GM12878 (cell line): ENCODE data around the gene HSP90AA1. TPM values are rescaled to one million over a fixed set of nuclear protein-coding genes. Genes with fewer than 3 reads are reported as not detected.

Experiments used
- ATAC-seq: fragments of 200-7000 bp; cut with Tn5 transposase; 3 replicates; pipeline ENCODE4 v1.9.1; 2020; ENCODE audit warnings: mild to moderate bottlenecking, moderate library complexity
- BruUV-seq: library from RNA; stranded (reverse); fragments of 400-500 nt; replicated peaks from 2 replicates; lab custom pipeline; 2021; lab: Mats Ljungman, UMichigan
- CTCF ChIA-PET: fragments of 300-600 bp; sonication (Branson Sonifier 250); formaldehyde crosslinking; extraction: SDS; loops from one replicate; lab custom pipeline; 2021; ENCODE audit warnings: inconsistent platforms; lab: Yijun Ruan, JAX
- POLR2A ChIA-PET: fragments of 350-600 bp; formaldehyde crosslinking; extraction: SDS; loops from one replicate; lab custom pipeline; 2021; ENCODE audit warnings: inconsistent platforms; lab: Charles Lee
- RAD21 ChIA-PET: fragments of 300-600 bp; sonication (Branson Sonifier 250); formaldehyde crosslinking; loops from one replicate; lab custom pipeline; 2023; ENCODE audit warnings: antibody characterized with exemption; ENCODE audit not compliant: unreplicated experiment; lab: Charles Lee
- SMC1A ChIA-PET: fragments of 300-600 bp; sonication (Branson Sonifier 250); formaldehyde crosslinking; loops from one replicate; lab custom pipeline; 2023; ENCODE audit not compliant: unreplicated experiment, uncharacterized antibody; lab: Charles Lee
- DNase-seq: peaks from one replicate; pipeline ENCODE4 v3.0.0-alpha.2; 2011; ENCODE audit warnings: low read depth, low spot score
- FAIRE-seq: peaks from 3 replicates; lab custom pipeline; 2011; peaks lifted over from hg19 to GRCh38; lab: Jason Lieb, UNC
- H2AFZ ChIP-seq: 2 replicates; pipeline ENCODE4 v1.6.0; 2011; ENCODE audit warnings: low read depth, low read length, control low read depth; ENCODE audit not compliant: control insufficient read depth
- H3K27ac ChIP-seq: 2 replicates; pipeline ENCODE4 v1.5.1; 2011; ENCODE audit warnings: control low read depth; ENCODE audit not compliant: control insufficient read depth, insufficient read depth
- H3K27me3 ChIP-seq, 2 experiments: replicated peaks in 1 of 2; 2 replicates each; pipeline versions ENCODE4 v1.6.0 to v1.6.1; 2011; ENCODE audit warnings: low read length in 1 of 2; ENCODE audit not compliant: control insufficient read depth in 2 of 2, insufficient read depth in 2 of 2
- H3K36me3 ChIP-seq, 2 experiments: 2 replicates each; pipeline ENCODE4 v1.5.1; 2011; ENCODE audit warnings: low read length in 1 of 2; ENCODE audit not compliant: control insufficient read depth in 2 of 2, insufficient read depth in 2 of 2
- H3K4me1 ChIP-seq: 2 replicates; pipeline ENCODE4 v1.6.1; 2011; ENCODE audit warnings: mild to moderate bottlenecking, low read length, moderate library complexity, mixed read lengths; ENCODE audit not compliant: control insufficient read depth, insufficient read depth
- H3K4me2 ChIP-seq: 2 replicates; pipeline ENCODE4 v1.6.0; 2011; ENCODE audit warnings: control low read depth; ENCODE audit not compliant: control insufficient read depth, insufficient read depth
- H3K4me3 ChIP-seq: fragments of 200-600 bp; sonication (generic); 2 replicates; pipeline ENCODE4 v1.5.1; 2016
- H3K79me2 ChIP-seq: 2 replicates; pipeline ENCODE4 v1.6.0; 2011; ENCODE audit warnings: low read length; ENCODE audit not compliant: control insufficient read depth, insufficient read depth
- H3K9ac ChIP-seq: 2 replicates; pipeline ENCODE4 v1.8.0; 2011; ENCODE audit warnings: low read length, control low read depth, mixed read lengths; ENCODE audit not compliant: control insufficient read depth, insufficient read depth
- H3K9me3 ChIP-seq: replicated peaks from 3 replicates; pipeline ENCODE4 v1.5.1; 2011; ENCODE audit warnings: mild to moderate bottlenecking, low read length; ENCODE audit not compliant: control insufficient read depth, insufficient read depth
- H4K20me1 ChIP-seq: 2 replicates; pipeline ENCODE4 v1.6.0; 2011; ENCODE audit not compliant: control insufficient read depth, insufficient read depth
- DPF2 ChIP-seq: fragments of 450-650 bp; IDR thresholded peaks from 2 replicates; pipeline ENCODE4 v1.6.1; 2017; ENCODE audit warnings: mild to moderate bottlenecking
- GABPA ChIP-seq: IDR thresholded peaks from 2 replicates; pipeline ENCODE4 v1.6.1; 2014; ENCODE audit warnings: antibody characterized with exemption, low read depth, mild to moderate bottlenecking, inconsistent platforms
- MEF2B ChIP-seq: fragments of 450-650 bp; IDR thresholded peaks from 2 replicates; pipeline ENCODE4 v1.6.1; 2018; ENCODE audit warnings: mild to moderate bottlenecking, moderate library complexity; ENCODE audit not compliant: partially characterized antibody, poor library complexity, severe bottlenecking
- SMAD1 ChIP-seq: fragments of 450-650 bp; IDR thresholded peaks from 2 replicates; pipeline ENCODE4 v1.6.1; 2018; ENCODE audit warnings: mild to moderate bottlenecking, low read depth; ENCODE audit not compliant: partially characterized antibody
- WGBS: methylation state at CpG from one replicate; pipeline ENCODE4 v1.1.6; 2016; ENCODE audit warnings: low lambda C conversion rate; ENCODE audit not compliant: insufficient replicate concordance, insufficient coverage; ENCODE audit errors: missing lambda C conversion rate; 5-methylcytosine and 5-hydroxymethylcytosine counted together
- in situ Hi-C: fragments of 300-500 bp; cut with MboI; formaldehyde crosslinking; loops from 9 replicates; pipeline ENCODE4 v1.14.3; 2018; ENCODE audit warnings: mixed read lengths
- intact Hi-C: fragments of 100-400 bp; cut with micrococcal nuclease; formaldehyde crosslinking; loops from one replicate; pipeline ENCODE4 v1.14.2; 2022; ENCODE audit not compliant: unreplicated experiment
- polyA plus RNA-seq, 11 experiments: library from polyadenylated mRNA; depleted of rRNA in 4 of 11; unstranded in 6 of 11; stranded (reverse) in 5 of 11; fragments of >200 nt; fragmentation: Nextera tagmentation in 4 of 11; fragmentation: Illumina TruSeq in 1 of 11; extraction: Ambion mirVana in 4 of 11; extraction: Trizol in 1 of 11; gene quantifications; 1 replicate in 1 of 11; 2 replicates in 10 of 11; pipeline versions ENCODE4 v1.2.1 to v1.2.3, GENCODE V29; 2011 to 2016; ENCODE audit warnings: inconsistent platforms in 2 of 11, missing spikeins in 2 of 11, low read depth in 1 of 11
- total RNA-seq, 4 experiments: library from RNA; depleted of rRNA in 3 of 4; stranded (reverse); fragments of >200 nt in 3 of 4; fragmentation: Illumina TruSeq in 1 of 4; extraction: Trizol in 1 of 4; gene quantifications; 2 replicates each; pipeline versions ENCODE4 v1.2.1 to v1.2.3, GENCODE V29; 2013 to 2021

Gene HSP90AA1
- total and polyA plus RNA-seq, 10 of the 15 experiments (the other 5 are each of a cell fraction or from before 2014, with no cell fraction given) = 262 to 1,315 (median 635) TPM

DNA sequence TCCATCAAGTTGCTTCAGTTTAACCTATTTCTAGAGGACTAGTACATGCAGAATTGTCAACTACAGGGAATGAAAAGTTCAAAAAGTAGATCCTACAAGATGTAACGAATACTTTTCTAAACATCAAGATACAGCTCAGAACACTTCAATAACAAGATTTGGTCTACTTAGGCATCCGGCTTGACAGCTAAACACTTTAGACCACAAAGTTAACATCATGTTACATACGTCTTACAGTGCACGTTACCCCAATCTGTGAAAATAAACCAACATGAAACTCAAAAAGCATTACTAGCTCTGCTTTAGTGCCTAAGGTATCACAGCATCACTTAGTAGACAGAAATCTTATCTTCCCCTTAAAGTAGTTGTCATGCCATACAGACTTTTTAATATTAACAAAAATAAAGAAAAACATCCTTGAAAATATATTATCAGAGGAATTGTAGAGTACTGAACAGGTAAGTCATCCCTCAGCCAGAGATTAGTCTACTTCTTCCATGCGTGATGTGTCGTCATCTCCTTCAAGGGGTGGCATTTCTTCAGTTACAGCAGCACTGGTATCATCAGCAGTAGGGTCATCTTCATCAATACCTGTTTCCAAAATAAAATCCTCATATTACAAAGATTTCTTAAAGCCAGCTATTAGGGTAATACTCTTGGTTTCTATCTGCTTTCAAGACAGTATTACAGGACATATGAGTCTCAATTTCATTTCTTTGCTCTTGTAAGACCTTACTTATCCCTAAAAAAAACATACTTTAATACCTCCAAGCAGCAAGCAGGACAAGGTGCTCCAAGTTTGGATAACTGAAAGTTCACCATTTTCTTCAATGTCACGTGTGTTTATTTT lies 5.4 kb downstream of the HSP90AA1 start:
- no peak overlapping the region for H3K9ac ChIP-seq
- no peak overlapping the region for H3K27ac ChIP-seq
- CTCF ChIA-PET = interaction anchor here (0.6 to 1.5 kb wide), 3 partner anchors 15 to 343 kb away, joined by 3 read pairs; no protein-coding TSS in a partner anchor
- H4K20me1 ChIP-seq = peaks cover 5% of the 10 kb centered on the region
- no peaks in the 10 kb centered on the region; the same call in 1 of the 2 replicates for H3K4me1 ChIP-seq
- TF ChIP-seq GABPA (no peak), SMAD1 (no peak), DPF2 (no peak), MEF2B (no peak)
- POLR2A ChIA-PET = interaction anchor here (0.8 kb wide), 1 partner anchor 90 kb away, joined by 3 read pairs; no protein-coding TSS in a partner anchor
- H3K4me2 ChIP-seq = peak overlapping the region; percentile 15; the same call in 1 of the 2 replicates
- ATAC-seq = no peak
- in situ Hi-C loops = no loop called here
- H3K9me3 ChIP-seq = no peaks in the 10 kb centered on the region
- WGBS = 89% methylated on average over 7 of the region's 7 CpGs
- BruUV-seq = no TSS peak
- FAIRE-seq = no peak
- H3K4me3 ChIP-seq = no peak overlapping the region; the same call in 1 of the 2 replicates
- no peaks in the 10 kb centered on the region for H3K27me3 ChIP-seq
- RAD21 ChIA-PET = no interaction called here
- DNase-seq = no peak
- H3K36me3 ChIP-seq = peaks cover 15 to 56% of the 10 kb centered on the region in 2 experiments
- intact Hi-C loops = no loop called here
- SMC1A ChIA-PET = no interaction called here
- no peak overlapping the region for H2AFZ ChIP-seq
- peaks cover 40% of the 10 kb centered on the region for H3K79me2 ChIP-seq
